ENCODE data around the gene SPOPL.

Gene SPOPL

DNA sequence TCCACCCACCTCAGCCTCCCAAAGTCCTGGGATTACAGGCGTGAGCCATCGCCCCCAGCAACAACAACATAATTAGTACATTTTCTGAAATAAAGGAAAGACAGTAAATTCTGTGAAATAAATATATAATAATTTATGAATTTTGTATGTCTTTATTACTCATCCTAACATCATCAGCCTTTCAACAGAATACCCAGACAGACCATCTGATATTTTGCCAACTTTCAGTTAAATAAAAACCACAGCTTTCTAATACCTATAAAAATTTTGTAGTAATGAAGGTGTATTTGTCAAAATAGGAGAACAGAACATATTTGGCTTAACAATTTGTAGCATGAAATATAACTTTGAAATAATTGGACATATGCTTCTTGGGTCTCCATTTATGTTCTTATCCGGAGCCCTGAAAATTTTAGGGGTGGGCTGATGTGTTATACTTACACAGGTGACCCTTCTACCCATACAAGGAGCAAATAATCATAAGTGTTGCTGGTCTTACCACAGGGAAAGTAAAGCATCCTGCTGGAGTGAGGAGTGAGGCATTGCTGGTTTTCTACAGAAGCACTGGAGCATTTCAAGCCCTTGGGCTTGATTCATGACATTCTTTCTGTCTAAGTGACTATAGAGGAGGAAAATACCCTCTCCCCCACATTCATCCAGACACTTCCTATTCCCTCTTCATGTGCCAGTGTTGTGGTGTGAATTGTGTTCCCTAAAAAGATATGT lies 99.3 kb downstream of the SPOPL start:
- no peak for DNase-seq (ENCODE audit: low read depth in 3 of 3, low spot score in 1 of 3)

DNA sequence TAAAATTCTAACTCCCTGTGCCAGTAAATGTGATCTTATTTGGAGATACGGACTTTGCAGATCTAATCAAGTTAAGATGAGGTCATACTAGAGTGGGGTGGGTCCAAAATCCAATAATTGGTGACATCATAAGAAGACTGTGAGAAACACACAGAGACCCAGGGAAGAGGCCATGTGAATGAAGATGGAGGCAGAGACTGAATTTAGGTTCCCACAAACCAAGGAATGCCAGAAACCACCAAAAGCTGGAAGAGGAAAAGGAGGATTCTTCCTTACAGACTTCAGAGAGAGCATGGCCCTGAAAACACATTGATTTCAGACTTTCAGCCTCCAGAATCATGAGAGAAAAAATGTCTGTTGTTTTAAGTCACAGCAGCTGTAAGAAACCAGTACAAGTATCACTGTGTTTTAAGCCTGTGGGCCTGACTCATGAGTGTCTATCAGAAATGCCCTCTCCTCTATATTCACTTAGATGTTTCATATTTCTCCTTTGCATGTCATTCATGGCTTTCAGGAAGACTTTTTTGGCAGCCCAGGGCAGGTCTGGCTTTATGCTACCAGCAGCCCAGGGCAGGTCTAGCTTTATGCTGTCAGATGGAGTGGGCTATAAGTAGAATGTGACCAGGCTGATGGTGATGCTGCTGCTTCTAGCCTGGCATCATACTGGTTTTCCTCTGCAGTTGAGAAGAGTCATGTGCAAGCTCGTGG lies 100.0 kb downstream of the SPOPL start:
- DNase-seq (ENCODE audit: low read depth in 3 of 3, low spot score in 1 of 3): no peak

DNA sequence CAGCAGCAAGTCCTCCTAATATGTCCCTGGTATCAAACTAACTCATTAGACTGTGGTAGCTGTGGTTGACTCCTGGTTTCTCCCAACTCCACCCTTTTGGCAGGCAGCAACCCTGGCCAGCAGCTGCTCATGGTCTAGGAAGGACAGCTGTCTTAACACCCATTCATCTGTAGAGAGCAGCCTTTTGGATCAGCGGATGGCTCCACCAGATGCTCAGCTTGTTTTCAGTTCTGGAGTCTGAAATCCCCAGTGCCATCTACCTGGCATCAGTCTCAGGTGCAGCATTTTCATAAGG lies 100.5 kb downstream of the SPOPL start:
- no peak for DNase-seq (ENCODE audit: low read depth in 3 of 3, low spot score in 1 of 3)

DNA sequence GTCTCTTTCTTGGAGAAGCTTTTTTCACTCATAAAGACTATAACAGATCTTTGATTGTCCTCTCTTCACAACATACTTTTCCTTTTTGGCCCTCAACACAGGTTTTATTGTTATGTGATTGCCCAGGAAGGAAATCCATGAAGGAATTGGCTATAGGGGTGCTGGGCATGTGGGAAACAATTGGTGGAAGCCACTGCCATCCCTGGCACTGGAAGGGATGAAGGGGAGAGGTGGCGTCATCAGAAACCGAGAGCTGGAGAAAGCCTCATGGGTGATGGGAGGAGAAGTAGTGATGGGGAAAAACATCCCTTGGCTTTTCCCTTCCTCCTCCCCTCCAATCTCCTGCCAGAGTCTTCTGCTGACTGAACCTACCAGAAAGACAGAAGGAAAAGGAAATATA lies 106.2 kb downstream of the SPOPL start:
- DNase-seq (ENCODE audit: low read depth in 3 of 3, low spot score in 1 of 3): no peak

DNA sequence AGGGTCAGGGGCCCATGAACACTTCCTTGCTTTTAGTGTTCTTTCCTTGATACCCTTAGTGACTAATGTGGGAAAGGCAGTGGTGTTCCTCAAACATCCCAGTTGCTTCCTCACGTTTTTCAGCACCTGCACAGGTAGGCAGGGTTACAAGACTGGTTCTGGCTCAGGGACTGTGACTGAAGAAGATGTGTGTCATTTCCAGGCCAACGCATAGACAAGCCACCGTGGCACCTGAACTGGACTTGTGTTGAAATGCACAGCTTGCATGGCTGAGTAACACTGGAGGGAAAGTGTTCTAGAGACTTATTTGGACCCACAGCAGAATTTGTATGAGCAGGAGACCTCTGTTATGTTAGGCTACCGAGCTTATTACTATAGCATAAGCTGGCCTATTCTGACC lies 107.9 kb downstream of the SPOPL start:
- no peak for DNase-seq (ENCODE audit: low read depth in 3 of 3, low spot score in 1 of 3)

DNA sequence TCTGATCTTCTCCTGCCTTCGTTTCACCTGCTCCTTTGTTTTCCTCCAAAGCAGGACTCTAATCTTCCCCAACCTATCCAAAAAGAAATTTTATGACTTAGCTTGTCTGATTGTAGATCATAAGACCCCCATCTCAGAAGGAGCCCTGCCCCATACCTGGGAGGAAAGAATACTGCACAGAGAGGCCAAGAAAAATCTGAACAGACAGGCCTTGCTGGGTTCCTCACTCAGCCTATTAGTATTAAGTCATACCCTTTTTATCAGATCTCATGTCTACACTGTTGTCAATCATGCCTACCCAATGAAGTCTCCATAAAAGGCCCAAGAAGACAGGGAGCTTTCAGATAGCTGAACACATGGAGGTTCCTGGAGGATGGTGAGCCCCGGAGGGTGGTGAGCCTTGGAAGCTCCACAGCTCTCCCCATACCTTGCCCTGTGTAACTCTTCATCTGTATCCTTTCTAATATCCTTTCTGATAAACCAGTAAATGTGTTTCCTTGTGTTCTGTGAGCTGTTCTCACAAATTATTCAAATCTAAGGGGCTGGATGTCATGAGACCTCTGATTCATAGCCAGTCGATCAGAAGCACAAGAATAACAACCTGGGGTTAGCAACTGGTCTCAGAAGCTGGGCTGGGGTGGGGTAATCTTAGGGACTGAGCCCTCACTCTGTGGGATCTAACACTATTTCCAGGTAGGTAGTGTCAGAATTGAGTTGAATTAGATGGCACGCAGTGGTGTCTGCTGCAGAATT lies 108.8 kb downstream of the SPOPL start:
- DNase-seq (ENCODE audit: low read depth in 3 of 3, low spot score in 1 of 3): no peak

DNA sequence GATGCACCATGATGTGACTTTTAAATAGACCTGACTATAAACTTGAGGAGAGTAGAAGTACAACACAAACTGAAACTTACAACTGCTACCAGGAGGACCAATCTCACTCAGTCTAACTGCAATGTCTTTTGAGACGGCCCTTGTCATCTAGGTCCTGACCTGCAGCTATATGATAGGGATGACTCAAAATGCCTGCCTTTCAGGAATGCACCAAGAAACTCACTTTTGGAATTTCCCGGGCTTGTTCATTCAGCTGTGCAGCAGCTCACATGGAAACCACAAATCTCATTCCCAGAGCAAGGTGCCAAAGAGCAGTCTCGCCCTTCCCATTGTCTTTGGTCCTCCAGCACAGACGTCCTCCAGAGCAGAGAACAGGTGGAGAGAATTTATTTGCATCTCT lies 113.7 kb downstream of the SPOPL start:
- DNase-seq (ENCODE audit: low read depth in 3 of 3, low spot score in 1 of 3): no peak

DNA sequence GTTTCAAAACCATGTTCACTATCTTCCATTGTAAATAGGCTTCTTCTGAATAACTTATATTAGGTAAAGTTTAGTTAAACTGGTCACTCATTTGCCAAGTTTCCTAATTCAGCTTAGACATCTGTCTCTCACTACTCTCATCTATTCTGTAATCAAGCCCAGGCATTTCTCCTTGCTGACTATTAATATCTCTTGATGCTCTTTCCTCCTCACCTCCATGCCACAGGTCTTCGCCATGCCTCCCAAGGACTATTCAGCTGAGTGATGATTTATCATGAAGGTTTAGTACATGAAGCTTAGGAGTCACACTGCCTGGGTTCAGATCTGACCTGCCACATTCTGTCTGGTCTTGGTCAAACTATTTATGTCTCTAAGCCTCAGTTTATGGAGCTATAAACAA lies 115.5 kb downstream of the SPOPL start:
- no peak for DNase-seq (ENCODE audit: low read depth in 3 of 3, low spot score in 1 of 3)

DNA sequence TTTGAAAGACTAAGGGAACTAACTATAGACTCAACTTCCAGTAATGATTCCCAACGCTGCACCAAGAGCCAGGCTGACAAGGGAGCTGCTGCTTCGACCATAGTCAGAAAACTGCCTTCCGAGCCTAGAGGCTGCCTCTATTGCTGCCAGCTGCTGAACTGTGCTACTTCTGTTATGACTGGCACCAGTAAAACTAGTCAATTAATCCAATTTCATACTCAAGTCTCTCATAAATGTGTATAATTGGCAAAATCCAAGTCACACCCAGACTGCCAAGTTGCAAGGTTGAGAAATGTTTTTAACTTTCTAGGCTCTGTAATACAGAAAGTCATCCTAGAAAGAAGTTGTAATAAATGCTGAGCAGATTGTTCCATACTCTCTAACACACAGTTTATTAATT lies 117.4 kb downstream of the SPOPL start:
- DNase-seq (ENCODE audit: low read depth in 3 of 3, low spot score in 1 of 3): no peak

DNA sequence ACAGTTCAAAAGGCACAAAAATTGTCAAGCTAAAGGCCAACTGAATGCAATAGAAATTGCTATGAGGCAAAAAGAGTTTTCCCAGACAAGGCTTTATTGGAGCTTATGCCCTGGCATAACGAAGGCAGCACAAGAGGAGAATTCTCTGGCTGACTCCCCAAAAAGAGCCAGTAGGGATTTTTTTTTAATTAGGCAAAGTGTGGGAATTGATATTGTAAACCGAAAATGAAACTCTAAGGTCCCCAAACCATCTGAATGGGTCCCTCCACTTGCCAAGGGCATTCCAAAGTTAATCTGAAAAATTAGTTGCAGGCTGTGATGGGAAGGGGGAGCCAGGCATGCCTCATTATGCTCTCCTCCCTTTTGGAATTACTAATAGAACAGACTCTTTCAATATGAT lies 118.9 kb downstream of the SPOPL start:
- DNase-seq (ENCODE audit: low read depth in 3 of 3, low spot score in 1 of 3): no peak

DNA sequence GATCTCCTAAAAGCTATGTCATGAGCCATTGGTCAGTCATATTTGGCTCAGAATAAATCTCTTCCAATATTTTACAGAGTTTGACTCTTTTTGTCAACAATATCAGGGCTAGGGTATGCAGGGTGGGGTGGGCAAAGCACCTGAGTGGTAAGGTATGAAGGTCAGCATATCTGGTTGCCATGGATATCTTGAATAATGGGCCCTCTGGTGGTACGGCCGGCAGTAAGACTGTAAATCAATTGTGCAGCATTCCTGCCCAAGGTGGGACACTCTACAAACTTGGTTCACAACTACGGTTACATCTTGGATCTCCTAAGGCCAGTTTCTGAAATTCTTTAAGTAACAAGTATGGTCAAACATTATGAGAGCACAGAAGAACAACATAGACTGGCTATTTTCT lies 119.6 kb downstream of the SPOPL start:
- no peak for DNase-seq (ENCODE audit: low read depth in 3 of 3, low spot score in 1 of 3)

DNA sequence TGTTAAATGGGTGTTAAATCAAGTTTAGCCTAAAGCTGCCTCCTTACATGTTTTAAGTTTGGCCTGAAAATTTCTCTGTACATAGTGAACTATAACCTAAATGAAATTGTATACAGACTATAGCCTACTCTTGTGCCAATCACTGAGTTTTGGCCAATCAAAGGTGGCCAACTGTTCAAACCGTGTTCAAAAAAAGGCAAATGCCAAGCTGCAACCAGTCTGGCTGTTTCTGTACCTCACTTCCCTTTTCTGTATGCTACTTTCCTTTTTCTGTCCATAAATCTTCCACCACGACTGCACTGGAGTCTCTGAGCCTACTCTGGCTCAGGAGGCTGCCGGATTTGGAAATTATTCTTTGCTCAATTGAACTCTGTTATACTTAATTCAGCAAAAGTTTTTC lies 121.0 kb downstream of the SPOPL start:
- DNase-seq (ENCODE audit: low read depth in 3 of 3, low spot score in 1 of 3): no peak

Data from stimulated activated CD4-positive, alpha-beta T cell treated with anti-CD3 and anti-CD28 coated beads, TNF-alpha, amount 100 ng/mL, for 1 hour (primary cell).